Mesenchymal stem cell (in vitro differentiated cells and primary cell): ENCODE results near the gene MOB3B. TPM values are rescaled to one million over a fixed set of nuclear protein-coding genes. Genes with fewer than 3 reads are reported as not detected.

Experiments
- DNase-seq: peaks from one replicate; pipeline ENCODE4 v3.0.0-alpha.2; 2013
- H2AFZ ChIP-seq: one replicate; pipeline ENCODE4 v1.6.1; 2013; ENCODE audit warnings: low read depth, mild to moderate bottlenecking, control low read depth, inconsistent platforms, low read length, moderate library complexity
- H2AK5ac ChIP-seq: 2 replicates; pipeline ENCODE4 v1.6.1; 2013; ENCODE audit warnings: low read length, moderate library complexity, mild to moderate bottlenecking, inconsistent platforms; ENCODE audit not compliant: severe bottlenecking
- H2BK120ac ChIP-seq: one replicate; pipeline ENCODE4 v1.6.1; 2013; ENCODE audit warnings: low read depth, mild to moderate bottlenecking, inconsistent platforms, low read length, moderate library complexity
- H2BK12ac ChIP-seq, 2 experiments: one replicate each; pipeline ENCODE4 v1.6.1; 2013; ENCODE audit warnings: inconsistent platforms in 2 of 2, low read length in 2 of 2, mild to moderate bottlenecking in 2 of 2, moderate library complexity in 2 of 2, control low read depth in 1 of 2
- H2BK15ac ChIP-seq: one replicate; pipeline ENCODE4 v1.6.1; 2013; ENCODE audit warnings: mild to moderate bottlenecking, low read depth, inconsistent platforms; ENCODE audit not compliant: poor library complexity, severe bottlenecking
- H2BK5ac ChIP-seq: 2 replicates; pipeline ENCODE4 v1.6.1; 2013; ENCODE audit warnings: low read depth, mild to moderate bottlenecking, low read length, control low read depth, inconsistent platforms; ENCODE audit not compliant: poor library complexity, severe bottlenecking
- H3K14ac ChIP-seq, 2 experiments: one replicate each; pipeline ENCODE4 v1.6.1; 2013; ENCODE audit warnings: inconsistent platforms in 2 of 2, low read length in 2 of 2, control low read depth in 1 of 2, mild to moderate bottlenecking in 1 of 2, moderate library complexity in 1 of 2
- H3K18ac ChIP-seq, 2 experiments: one replicate each; pipeline ENCODE4 v1.6.1; 2013; ENCODE audit warnings: inconsistent platforms in 2 of 2, low read length in 2 of 2, control low read depth in 1 of 2, low read depth in 1 of 2, mild to moderate bottlenecking in 1 of 2
- H3K23ac ChIP-seq, 2 experiments: one replicate each; pipeline ENCODE4 v1.6.1; 2013; ENCODE audit warnings: inconsistent platforms in 2 of 2, low read length in 2 of 2, mild to moderate bottlenecking in 2 of 2, moderate library complexity in 2 of 2, control low read depth in 1 of 2
- H3K27ac ChIP-seq: 2 replicates; pipeline ENCODE4 v1.5.1; 2013; ENCODE audit warnings: mild to moderate bottlenecking, moderate library complexity, low read length, control low read depth, inconsistent platforms; ENCODE audit not compliant: poor library complexity, severe bottlenecking
- H3K27me3 ChIP-seq, 2 experiments: 2 replicates each; pipeline versions ENCODE4 v1.6.1 to v1.7.0; 2013; ENCODE audit warnings: low read length in 2 of 2, mild to moderate bottlenecking in 2 of 2, moderate library complexity in 2 of 2, control low read depth in 1 of 2, inconsistent platforms in 1 of 2; ENCODE audit not compliant: control insufficient read depth in 1 of 2, insufficient read depth in 1 of 2
- H3K36me3 ChIP-seq, 2 experiments: 2 replicates each; pipeline versions ENCODE4 v1.6.1 to v1.7.0; 2013; ENCODE audit warnings: low read length in 2 of 2, control low read depth in 1 of 2, inconsistent platforms in 1 of 2, low read depth in 1 of 2, mild to moderate bottlenecking in 1 of 2; ENCODE audit not compliant: insufficient read depth in 2 of 2, control insufficient read depth in 1 of 2
- H3K4ac ChIP-seq, 2 experiments: one replicate each; pipeline ENCODE4 v1.6.1; 2013; ENCODE audit warnings: inconsistent platforms in 2 of 2, low read length in 2 of 2, mild to moderate bottlenecking in 2 of 2, moderate library complexity in 2 of 2, control low read depth in 1 of 2, low read depth in 1 of 2
- H3K4me1 ChIP-seq: 2 replicates; pipeline ENCODE4 v1.6.1; 2013; ENCODE audit warnings: low read depth, low read length, control low read depth; ENCODE audit not compliant: control insufficient read depth, insufficient read depth
- H3K4me2 ChIP-seq: 2 replicates; pipeline ENCODE4 v1.6.1; 2013; ENCODE audit warnings: low read length, mild to moderate bottlenecking, inconsistent platforms; ENCODE audit not compliant: poor library complexity, severe bottlenecking
- H3K4me3 ChIP-seq, 2 experiments: 2 replicates each; pipeline versions ENCODE4 v1.5.1 to v1.7.0; 2013; ENCODE audit warnings: low read length in 2 of 2, mild to moderate bottlenecking in 2 of 2, control low read depth in 1 of 2, low read depth in 1 of 2; ENCODE audit not compliant: insufficient read depth in 1 of 2
- H3K79me1 ChIP-seq: replicated peaks from 2 replicates; pipeline ENCODE4 v1.6.1; 2013; ENCODE audit warnings: mild to moderate bottlenecking, control low read depth, low read length, inconsistent platforms; ENCODE audit not compliant: poor library complexity, severe bottlenecking
- H3K9ac ChIP-seq: 2 replicates; pipeline ENCODE4 v1.7.0; 2013; ENCODE audit warnings: mild to moderate bottlenecking, low read length, moderate library complexity
- H3K9me3 ChIP-seq: 2 replicates; pipeline ENCODE4 v1.7.0; 2013; ENCODE audit warnings: mild to moderate bottlenecking, low read length; ENCODE audit not compliant: control insufficient read depth
- H4K8ac ChIP-seq: one replicate; pipeline ENCODE4 v1.6.1; 2013; ENCODE audit warnings: inconsistent platforms, mild to moderate bottlenecking, low read length, moderate library complexity
- H4K91ac ChIP-seq: one replicate; pipeline ENCODE4 v1.6.1; 2013; ENCODE audit warnings: mild to moderate bottlenecking, low read length, inconsistent platforms
- WGBS: methylation state at CpG from one replicate; pipeline ENCODE4 v1.1.7; 2013; ENCODE audit warnings: mixed read lengths; 5-methylcytosine and 5-hydroxymethylcytosine counted together
- polyA plus RNA-seq, 2 experiments: library from polyadenylated mRNA; stranded (reverse); fragments of 200-250 nt; gene quantifications; one replicate each; pipeline ENCODE4 v1.2.3, GENCODE V29; 2013

The MOB3B gene
- polyA plus RNA-seq (2013, experiment 1 of 2), result 0.76 TPM
- polyA plus RNA-seq (2013, experiment 2 of 2), result 0.78 TPM

DNA sequence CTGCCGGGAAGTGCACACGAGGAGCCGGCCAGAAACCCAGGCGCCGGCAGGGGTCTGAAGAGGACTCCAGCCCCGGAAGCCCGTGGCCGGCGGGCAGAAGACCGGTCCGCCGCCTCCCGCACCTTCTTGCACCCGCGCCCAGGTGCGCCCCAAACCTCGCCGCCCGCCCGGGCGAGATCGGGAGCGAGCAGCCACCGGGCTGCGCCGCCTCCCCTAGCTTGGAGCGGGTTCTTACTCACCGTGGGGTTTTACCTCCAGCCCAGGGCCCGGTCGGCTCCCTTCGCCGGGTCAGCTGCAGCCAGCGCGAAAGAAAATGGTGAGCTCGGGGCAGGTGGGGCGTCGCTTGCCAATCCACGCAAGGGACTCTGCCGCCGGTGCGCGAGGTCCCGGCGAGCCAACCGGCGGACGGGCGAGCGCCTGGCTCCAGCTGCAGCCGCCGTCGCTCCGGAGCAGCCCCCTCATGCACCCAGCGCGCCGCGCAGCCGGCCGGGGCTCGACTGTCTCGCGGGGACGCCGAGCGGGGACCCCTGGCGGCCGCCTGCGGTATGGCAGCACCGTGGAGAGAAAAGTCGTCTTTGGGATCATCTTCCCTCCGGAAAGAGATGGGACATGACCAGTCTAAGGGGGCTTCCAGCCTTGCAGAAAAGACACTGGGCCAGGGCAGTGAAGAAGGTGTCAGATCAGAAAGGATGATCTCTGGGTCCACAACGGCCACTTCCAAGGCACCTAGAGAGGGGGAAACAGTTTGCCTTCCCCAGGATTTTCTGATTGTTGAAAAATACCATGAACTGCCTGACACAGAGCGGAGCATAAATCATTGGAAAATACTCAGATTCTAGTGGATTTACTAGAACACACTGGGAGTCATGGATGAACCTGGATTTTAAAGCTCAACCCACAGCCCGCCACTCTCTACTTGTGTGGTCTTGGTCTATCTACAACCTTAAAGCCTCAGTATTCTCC is at the start of gene MOB3B:
TSS of gene MOB3B (minus strand) at position 499 of the 963 bp plus-strand sequence. CDS start 74,264 bp downstream, outside the sequence.
- Histone ChIP-seq H3K4ac (no peak within 1 kb of the TSS), H2AFZ (peak within 1 kb of the TSS; percentile 83), H3K27ac (no peak within 1 kb of the TSS)

DNA sequence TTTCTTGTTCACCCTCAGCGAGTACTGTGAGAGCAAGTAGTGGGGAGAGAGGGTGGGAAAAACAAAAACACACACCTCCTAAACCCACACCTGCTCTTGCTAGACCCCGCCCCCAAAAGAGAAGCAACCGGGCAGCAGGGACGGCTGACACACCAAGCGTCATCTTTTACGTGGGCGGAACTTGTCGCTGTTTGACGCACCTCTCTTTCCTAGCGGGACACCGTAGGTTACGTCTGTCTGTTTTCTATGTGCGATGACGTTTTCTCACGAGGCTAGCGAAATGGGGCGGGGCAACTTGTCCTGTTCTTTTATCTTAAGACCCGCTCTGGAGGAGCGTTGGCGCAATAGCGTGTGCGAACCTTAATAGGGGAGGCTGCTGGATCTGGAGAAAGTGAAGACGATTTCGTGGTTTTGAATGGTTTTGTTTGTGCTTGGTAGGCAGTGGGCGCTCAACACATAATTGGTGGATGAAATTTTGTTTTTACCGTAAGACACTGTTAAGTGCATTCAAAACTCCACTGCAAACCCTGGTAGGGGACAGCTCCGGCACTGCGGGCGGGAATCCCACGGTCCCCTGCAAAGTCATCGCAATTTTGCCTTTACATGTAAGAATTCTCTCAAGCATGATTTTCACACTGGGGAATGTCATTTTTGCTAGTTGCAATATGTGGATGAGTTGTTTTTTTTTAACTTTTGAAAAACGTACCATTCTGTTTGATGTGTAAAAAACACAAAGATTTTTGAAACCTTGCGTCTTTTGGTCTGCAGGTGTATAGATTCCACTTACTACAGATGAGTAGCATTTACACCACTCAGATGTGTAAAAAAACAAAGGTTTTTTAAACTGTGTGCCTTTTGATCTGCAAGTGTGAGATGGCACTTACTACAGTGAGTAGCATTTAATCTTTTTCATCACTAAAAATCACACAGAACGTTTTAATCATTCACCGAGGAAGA is 44.3 kb upstream of the MOB3B start:
- DNase-seq, result peak; percentile 100
- Histone ChIP-seq H4K8ac (peak overlapping the region; percentile 47), H3K27ac (peak overlapping the region; percentile 45), H3K4me2 (peak overlapping the region; percentile 70), H3K36me3 (no peaks in the 10 kb centered on the region), H3K4me3 (peak overlapping the region; percentile 56 to 84), H2BK5ac (no peak overlapping the region), H3K9ac (peak overlapping the region; percentile 92), H2AK5ac (no peak overlapping the region), H3K14ac (no peak overlapping the region), H3K4me1 (peaks cover 2% of the 10 kb centered on the region), H3K23ac (no peak overlapping the region), H2BK15ac (peak overlapping the region; percentile 36), H2AFZ (no peak overlapping the region), H4K91ac (no peak overlapping the region), H3K4ac (no peak overlapping the region), H3K18ac (peak overlapping the region in 1 of 2 experiments; percentile 65), H3K9me3 (peaks cover 2% of the 10 kb centered on the region), H2BK120ac (peak overlapping the region; percentile 67), H3K27me3 (peaks cover 0 to 3% of the 10 kb centered on the region in 2 experiments), H3K79me1 (no peaks in the 10 kb centered on the region), H2BK12ac (no peak overlapping the region)
- 3% methylated on average over 28 of the region's 35 CpGs for WGBS

More for the DNA sequence above, at the start of gene MOB3B:
- WGBS, result 3% methylated on average over 74 of the region's 74 CpGs
- Histone ChIP-seq H3K18ac (peak within 1 kb of the TSS in 1 of 2 experiments; percentile 84), H3K4me2 (peak within 1 kb of the TSS; percentile 100), H3K23ac (peak within 1 kb of the TSS in 1 of 2 experiments; percentile 67), H3K4me3 (peak within 1 kb of the TSS; percentile 59 to 80), H3K9me3 (no peaks in the 10 kb centered on the region), H3K9ac (peak within 1 kb of the TSS; percentile 66), H3K14ac (peak within 1 kb of the TSS in 1 of 2 experiments; percentile 36), H3K27me3 (peaks cover 12 to 30% of the 10 kb centered on the region in 2 experiments), H2BK15ac (peak within 1 kb of the TSS; percentile 63), H4K91ac (no peak within 1 kb of the TSS), H3K36me3 (peaks cover 0 to 3% of the 10 kb centered on the region in 2 experiments), H2AK5ac (no peak within 1 kb of the TSS), H3K4me1 (peaks cover 17% of the 10 kb centered on the region), H3K79me1 (no peaks in the 10 kb centered on the region), H2BK120ac (no peak within 1 kb of the TSS), H2BK5ac (no peak within 1 kb of the TSS), H2BK12ac (peak within 1 kb of the TSS in 1 of 2 experiments; percentile 86), H4K8ac (peak within 1 kb of the TSS; percentile 21)
- DNase-seq, result peak; percentile 75

DNA sequence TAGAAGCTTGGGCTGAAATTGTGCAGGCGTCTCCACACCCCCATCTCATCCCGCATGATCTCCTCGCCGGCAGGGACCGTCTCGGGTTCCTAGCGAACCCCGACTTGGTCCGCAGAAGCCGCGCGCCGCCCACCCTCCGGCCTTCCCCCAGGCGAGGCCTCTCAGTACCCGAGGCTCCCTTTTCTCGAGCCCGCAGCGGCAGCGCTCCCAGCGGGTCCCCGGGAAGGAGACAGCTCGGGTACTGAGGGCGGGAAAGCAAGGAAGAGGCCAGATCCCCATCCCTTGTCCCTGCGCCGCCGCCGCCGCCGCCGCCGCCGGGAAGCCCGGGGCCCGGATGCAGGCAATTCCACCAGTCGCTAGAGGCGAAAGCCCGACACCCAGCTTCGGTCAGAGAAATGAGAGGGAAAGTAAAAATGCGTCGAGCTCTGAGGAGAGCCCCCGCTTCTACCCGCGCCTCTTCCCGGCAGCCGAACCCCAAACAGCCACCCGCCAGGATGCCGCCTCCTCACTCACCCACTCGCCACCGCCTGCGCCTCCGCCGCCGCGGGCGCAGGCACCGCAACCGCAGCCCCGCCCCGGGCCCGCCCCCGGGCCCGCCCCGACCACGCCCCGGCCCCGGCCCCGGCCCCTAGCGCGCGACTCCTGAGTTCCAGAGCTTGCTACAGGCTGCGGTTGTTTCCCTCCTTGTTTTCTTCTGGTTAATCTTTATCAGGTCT is 43.5 kb upstream of the MOB3B start, which contains the start of gene C9orf72:
TSS of gene C9orf72 (minus strand) at position 564 of the 716 bp plus-strand sequence. CDS start 6,361 bp downstream, outside the sequence.
- H4K91ac ChIP-seq, result no peak within 1 kb of the TSS
- H3K4me3 ChIP-seq, result peak within 1 kb of the TSS; percentile 56 to 84
- H3K27me3 ChIP-seq, result peaks cover 0 to 3% of the 10 kb centered on the region in 2 experiments
- H3K9ac ChIP-seq, result peak within 1 kb of the TSS; percentile 92
- no peak within 1 kb of the TSS for H2AK5ac ChIP-seq
- peak within 1 kb of the TSS; percentile 55 for H3K27ac ChIP-seq
- no peaks in the 10 kb centered on the region for H3K36me3 ChIP-seq
- peak within 1 kb of the TSS; percentile 93 for H2BK15ac ChIP-seq
- under 1% methylated on average over 41 of the region's 72 CpGs for WGBS
- H3K14ac ChIP-seq, result no peak within 1 kb of the TSS
- H4K8ac ChIP-seq, result peak within 1 kb of the TSS; percentile 47
- peak within 1 kb of the TSS; percentile 65 to 75 for H3K18ac ChIP-seq
- H2BK5ac ChIP-seq, result no peak within 1 kb of the TSS
- H3K4me2 ChIP-seq, result peak within 1 kb of the TSS; percentile 70
- H3K23ac ChIP-seq, result peak within 1 kb of the TSS in 1 of 2 experiments; percentile 46
- peak; percentile 80 for DNase-seq
- no peak within 1 kb of the TSS for H2BK12ac ChIP-seq
- H3K4ac ChIP-seq, result peak within 1 kb of the TSS in 1 of 2 experiments; percentile 40
- peaks cover under 1% of the 10 kb centered on the region for H3K9me3 ChIP-seq
- H3K79me1 ChIP-seq, result no peaks in the 10 kb centered on the region
- H2AFZ ChIP-seq, result peak within 1 kb of the TSS; percentile 72
- H2BK120ac ChIP-seq, result peak within 1 kb of the TSS; percentile 67
- peaks cover 2% of the 10 kb centered on the region for H3K4me1 ChIP-seq
